Esophagus muscularis mucosa (tissue), 3 donors: ENCODE measurements around the gene CTDSPL.

Experiments
- POLR2A ChIP-seq: fragments of 450-650 bp; IDR thresholded peaks from one replicate; pipeline ENCODE4 v1.6.1; 2017; ENCODE audit warnings: antibody characterized with exemption, moderate library complexity, mild to moderate bottlenecking, low read depth
- TF ChIP-seq, protein P1 (sequence below), 3 experiments: fragments of 200-600 bp in 2 of 3; fragments of 450-650 bp in 1 of 3; sonication (generic) in 2 of 3; IDR thresholded peaks; one replicate each; pipeline ENCODE4 v1.5.1; 2017 to 2019; ENCODE audit warnings: antibody characterized with exemption in 3 of 3, mild to moderate bottlenecking in 2 of 3, moderate library complexity in 1 of 3

DNA sequence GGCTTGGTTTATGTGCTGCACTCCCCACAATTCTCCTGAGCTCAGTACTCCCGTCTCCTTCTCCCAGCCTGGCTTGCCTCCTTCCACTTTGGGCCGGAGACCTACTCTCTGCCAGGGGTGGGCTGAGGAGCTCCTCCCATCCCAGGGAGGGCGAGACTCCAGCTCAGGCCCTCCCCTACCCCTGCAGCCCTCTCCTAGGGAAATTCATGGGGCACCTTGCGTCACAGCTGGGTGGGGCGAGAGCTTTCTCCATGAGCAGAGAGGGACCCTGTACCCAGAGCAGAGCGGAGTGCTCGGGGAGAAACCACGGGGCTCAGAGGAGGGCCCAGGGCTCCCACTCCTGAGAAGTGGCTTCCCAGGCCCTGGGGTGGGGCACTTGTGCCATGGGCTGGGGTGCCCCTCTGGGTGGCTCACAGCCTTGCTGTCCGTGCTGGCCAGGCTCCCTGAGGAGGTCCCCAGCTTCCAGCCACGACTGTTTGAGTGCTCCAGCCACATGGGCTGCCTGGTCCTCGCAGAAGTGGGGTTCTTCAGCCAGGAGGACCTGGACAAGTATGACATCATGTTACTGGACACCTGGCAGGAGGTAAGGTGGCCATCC lies 142.2 kb downstream of the CTDSPL start:
- TF ChIP-seq, protein P1, sequence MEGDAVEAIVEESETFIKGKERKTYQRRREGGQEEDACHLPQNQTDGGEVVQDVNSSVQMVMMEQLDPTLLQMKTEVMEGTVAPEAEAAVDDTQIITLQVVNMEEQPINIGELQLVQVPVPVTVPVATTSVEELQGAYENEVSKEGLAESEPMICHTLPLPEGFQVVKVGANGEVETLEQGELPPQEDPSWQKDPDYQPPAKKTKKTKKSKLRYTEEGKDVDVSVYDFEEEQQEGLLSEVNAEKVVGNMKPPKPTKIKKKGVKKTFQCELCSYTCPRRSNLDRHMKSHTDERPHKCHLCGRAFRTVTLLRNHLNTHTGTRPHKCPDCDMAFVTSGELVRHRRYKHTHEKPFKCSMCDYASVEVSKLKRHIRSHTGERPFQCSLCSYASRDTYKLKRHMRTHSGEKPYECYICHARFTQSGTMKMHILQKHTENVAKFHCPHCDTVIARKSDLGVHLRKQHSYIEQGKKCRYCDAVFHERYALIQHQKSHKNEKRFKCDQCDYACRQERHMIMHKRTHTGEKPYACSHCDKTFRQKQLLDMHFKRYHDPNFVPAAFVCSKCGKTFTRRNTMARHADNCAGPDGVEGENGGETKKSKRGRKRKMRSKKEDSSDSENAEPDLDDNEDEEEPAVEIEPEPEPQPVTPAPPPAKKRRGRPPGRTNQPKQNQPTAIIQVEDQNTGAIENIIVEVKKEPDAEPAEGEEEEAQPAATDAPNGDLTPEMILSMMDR (IDR thresholded peaks at IDR 0.05): no peak
- TF ChIP-seq POLR2A: no peak
